ENCODE data around the gene NELL2. TPM values are rescaled to one million over a fixed set of nuclear protein-coding genes. Genes with fewer than 3 reads are reported as not detected.
A peak's percentile ranks its signal among the peaks of the same experiment; 100 is the strongest.
"Not testable (repeated sequence)": the region's sequence is repeated elsewhere in the genome, so short reads cannot be mapped to it uniquely, and the experiment has no call there.

NELL2 gene
- total RNA-seq, 2 donors from 2014 or later = 47.5 to 82.3 TPM

- H3K36me3 Mint-ChIP-seq = peaks cover 0 to 6% of the 10 kb centered on the region in 2 donors
- ATAC-seq (peak; percentile 89 to 95), DNase-seq (ENCODE audit: low spot score in 2 of 2) (no peak)
- peak overlapping the region; percentile 90 to 94 for H3K27ac Mint-ChIP-seq
- H3K9me3 Mint-ChIP-seq = no peaks in the 10 kb centered on the region
Observed at GRCh38 chr12:44827832-44828438, 48.2 kb downstream of the NELL2 start.

GRCh38 chr12:44821702-44822101, 54.4 kb downstream of the NELL2 start:
- H3K36me3 Mint-ChIP-seq; H3K9me3 Mint-ChIP-seq; DNase-seq (ENCODE audit: low spot score in 2 of 2); H3K27ac Mint-ChIP-seq; ATAC-seq: not testable (repeated sequence)

GRCh38 chr12:44819884-44820283, 56.2 kb downstream of the NELL2 start:
- Mint-ChIP-seq H3K27ac (peak overlapping the region; percentile 86 to 95), H3K36me3 (peaks cover 0 to 8% of the 10 kb centered on the region in 2 donors), H3K9me3 (peaks cover 0 to 3% of the 10 kb centered on the region in 2 donors)
- ATAC-seq (peak; percentile 55 to 66), DNase-seq (ENCODE audit: low spot score in 2 of 2) (no peak)

- Mint-ChIP-seq H3K27ac (peak overlapping the region in 1 of 2 donors; percentile 46), H3K36me3 (peaks cover 0 to 17% of the 10 kb centered on the region in 2 donors), H3K9me3 (peaks cover 0 to 3% of the 10 kb centered on the region in 2 donors)
- DNase-seq (ENCODE audit: low spot score in 2 of 2) = no peak
- peak in 1 of 2 donors; percentile 82 for ATAC-seq
Observed at GRCh38 chr12:44817687-44818086, 58.4 kb downstream of the NELL2 start.

- H3K27ac Mint-ChIP-seq = peak overlapping the region in 1 of 2 donors; percentile 46
Observed at GRCh38 chr12:44816446-44817017, 59.6 kb downstream of the NELL2 start.

GRCh38 chr12:44812062-44812461, 64.1 kb downstream of the NELL2 start:
- Mint-ChIP-seq H3K27ac (no peak overlapping the region), H3K36me3 (peaks cover 0 to 13% of the 10 kb centered on the region in 2 donors), H3K9me3 (no peaks in the 10 kb centered on the region)
- DNase-seq (ENCODE audit: low spot score in 2 of 2) (no peak), ATAC-seq (peak; percentile 79 to 83)

More at GRCh38 chr12:44816446-44817017, 59.6 kb downstream of the NELL2 start:
- DNase-seq (ENCODE audit: low spot score in 2 of 2) = no peak
- H3K36me3 Mint-ChIP-seq = peaks cover 0 to 17% of the 10 kb centered on the region in 2 donors
- ATAC-seq = no peak
- H3K9me3 Mint-ChIP-seq = peaks cover 0 to 3% of the 10 kb centered on the region in 2 donors

GRCh38 chr12:44804068-44804467, 72.0 kb downstream of the NELL2 start:
- DNase-seq (ENCODE audit: low spot score in 2 of 2) = no peak
- Mint-ChIP-seq H3K36me3 (no peaks in the 10 kb centered on the region), H3K27ac (no peak overlapping the region), H3K9me3 (no peaks in the 10 kb centered on the region)
- no peak for ATAC-seq

GRCh38 chr12:44795970-44796369, 80.1 kb downstream of the NELL2 start:
- ATAC-seq (no peak), DNase-seq (ENCODE audit: low spot score in 2 of 2) (no peak)
- Mint-ChIP-seq H3K36me3 (peaks cover 0 to 7% of the 10 kb centered on the region in 2 donors), H3K27ac (no peak overlapping the region), H3K9me3 (peaks cover 0 to 11% of the 10 kb centered on the region in 2 donors)

GRCh38 chr12:44788731-44789130, 87.4 kb downstream of the NELL2 start:
- Mint-ChIP-seq H3K9me3 (peaks cover 0 to 27% of the 10 kb centered on the region in 2 donors), H3K36me3 (peaks cover 0 to 53% of the 10 kb centered on the region in 2 donors), H3K27ac (peak overlapping the region in 1 of 2 donors; percentile 7)
- DNase-seq (ENCODE audit: low spot score in 2 of 2) (no peak), ATAC-seq (no peak)

GRCh38 chr12:44780221-44780790, 95.8 kb downstream of the NELL2 start:
- peaks cover 23 to 28% of the 10 kb centered on the region in 2 donors for H3K9me3 Mint-ChIP-seq
- H3K36me3 Mint-ChIP-seq = peaks cover 29 to 33% of the 10 kb centered on the region in 2 donors
- DNase-seq (ENCODE audit: low spot score in 2 of 2) (no peak), ATAC-seq (no peak)
- peak overlapping the region in 1 of 2 donors; percentile 40 for H3K27ac Mint-ChIP-seq

- DNase-seq (ENCODE audit: low spot score in 2 of 2) = no peak
- Mint-ChIP-seq H3K36me3 (peaks cover 29 to 32% of the 10 kb centered on the region in 2 donors), H3K27ac (peak overlapping the region in 1 of 2 donors; percentile 40), H3K9me3 (peaks cover 23 to 28% of the 10 kb centered on the region in 2 donors)
- ATAC-seq = no peak
Observed at GRCh38 chr12:44779766-44780165, 96.3 kb downstream of the NELL2 start.

- Mint-ChIP-seq H3K27ac (no peak overlapping the region), H3K36me3 (peaks cover 23 to 29% of the 10 kb centered on the region in 2 donors)
Observed at GRCh38 chr12:44778863-44779262, 97.3 kb downstream of the NELL2 start.

GRCh38 chr12:44777044-44777443, 99.1 kb downstream of the NELL2 start:
- DNase-seq (ENCODE audit: low spot score in 2 of 2) (no peak), ATAC-seq (no peak)
- Mint-ChIP-seq H3K27ac (no peak overlapping the region), H3K9me3 (peaks cover 18 to 22% of the 10 kb centered on the region in 2 donors), H3K36me3 (peaks cover 20 to 22% of the 10 kb centered on the region in 2 donors)

More at GRCh38 chr12:44778863-44779262, 97.3 kb downstream of the NELL2 start:
- peaks cover 23% of the 10 kb centered on the region in 2 donors for H3K9me3 Mint-ChIP-seq
- ATAC-seq (no peak), DNase-seq (ENCODE audit: low spot score in 2 of 2) (no peak)

GRCh38 chr12:44775901-44776300, 100.2 kb downstream of the NELL2 start:
- H3K9me3 Mint-ChIP-seq = peaks cover 11 to 12% of the 10 kb centered on the region in 2 donors
- H3K27ac Mint-ChIP-seq = no peak overlapping the region
- ATAC-seq (no peak), DNase-seq (ENCODE audit: low spot score in 2 of 2) (no peak)
- H3K36me3 Mint-ChIP-seq = peaks cover 14 to 15% of the 10 kb centered on the region in 2 donors

GRCh38 chr12:44774815-44775411, 101.2 kb downstream of the NELL2 start:
- Mint-ChIP-seq H3K36me3 (peaks cover 4 to 5% of the 10 kb centered on the region in 2 donors), H3K27ac (no peak overlapping the region), H3K9me3 (peaks cover 3% of the 10 kb centered on the region in 2 donors)
- DNase-seq (ENCODE audit: low spot score in 2 of 2) (peak in 1 of 2 donors; percentile 71), ATAC-seq (peak in 1 of 2 donors; percentile 48)

GRCh38 chr12:44771485-44772021, 104.6 kb downstream of the NELL2 start:
- DNase-seq (ENCODE audit: low spot score in 2 of 2) = no peak

GRCh38 chr12:44765796-44766195, 110.3 kb downstream of the NELL2 start:
- ATAC-seq (no peak), DNase-seq (ENCODE audit: low spot score in 2 of 2) (no peak)
- Mint-ChIP-seq H3K36me3 (peaks cover 0 to 7% of the 10 kb centered on the region in 2 donors), H3K9me3 (peaks cover 0 to 4% of the 10 kb centered on the region in 2 donors), H3K27ac (no peak overlapping the region)

More at GRCh38 chr12:44771485-44772021, 104.6 kb downstream of the NELL2 start:
- no peaks in the 10 kb centered on the region for H3K9me3 Mint-ChIP-seq
- H3K36me3 Mint-ChIP-seq = no peaks in the 10 kb centered on the region
- no peak for ATAC-seq
- H3K27ac Mint-ChIP-seq = no peak overlapping the region

All from activated naive CD4-positive, alpha-beta T cell treated with anti-CD3 and anti-CD28 coated beads, Interleukin-2, amount 50 U/mL, for 72 hours (primary cell).